ENCODE results near the gene PIEZO2. TPM values are rescaled to one million over a fixed set of nuclear protein-coding genes. Genes with fewer than 3 reads are reported as not detected.

Gene PIEZO2
- total RNA-seq, 6 donors from 2014 or later, result 6.5 to 37.7 (median 7.8) TPM

DNA sequence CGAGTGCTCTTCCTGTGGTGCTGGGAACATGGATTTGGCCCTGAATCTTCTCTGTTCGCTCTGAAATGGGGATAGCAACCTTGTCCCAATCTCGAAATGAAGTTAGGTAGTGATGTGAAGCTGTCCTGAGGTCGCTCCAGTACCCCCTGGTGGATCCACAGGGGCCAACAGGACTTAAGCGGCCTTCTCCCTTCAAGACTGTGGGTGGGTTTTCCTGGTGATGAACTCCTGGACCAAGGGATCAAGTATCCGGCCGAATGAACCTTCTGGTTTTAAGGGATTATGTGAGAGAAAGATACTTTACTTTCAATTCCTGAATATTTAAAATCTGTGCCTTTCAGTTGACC lies 467.0 kb downstream of the PIEZO2 start:
- no peak for DNase-seq
- no peak overlapping the region for H3K27ac ChIP-seq
- H3K36me3 ChIP-seq, result no peaks in the 10 kb centered on the region
- WGBS, 2 donors, result 90 to 92% methylated on average over 5 to 7 of the region's 7 CpGs
- ATAC-seq (ENCODE audit: low FRiP score in 2 of 2), result no peak
- H3K9me3 ChIP-seq, result no peaks in the 10 kb centered on the region
- no peaks in the 10 kb centered on the region for H3K4me1 ChIP-seq
- H3K27me3 ChIP-seq, result no peaks in the 10 kb centered on the region
- H3K4me3 ChIP-seq, result no peak overlapping the region
- TF ChIP-seq EP300 (IDR thresholded peaks at IDR 0.05), result no peak
- TF ChIP-seq, protein P1, sequence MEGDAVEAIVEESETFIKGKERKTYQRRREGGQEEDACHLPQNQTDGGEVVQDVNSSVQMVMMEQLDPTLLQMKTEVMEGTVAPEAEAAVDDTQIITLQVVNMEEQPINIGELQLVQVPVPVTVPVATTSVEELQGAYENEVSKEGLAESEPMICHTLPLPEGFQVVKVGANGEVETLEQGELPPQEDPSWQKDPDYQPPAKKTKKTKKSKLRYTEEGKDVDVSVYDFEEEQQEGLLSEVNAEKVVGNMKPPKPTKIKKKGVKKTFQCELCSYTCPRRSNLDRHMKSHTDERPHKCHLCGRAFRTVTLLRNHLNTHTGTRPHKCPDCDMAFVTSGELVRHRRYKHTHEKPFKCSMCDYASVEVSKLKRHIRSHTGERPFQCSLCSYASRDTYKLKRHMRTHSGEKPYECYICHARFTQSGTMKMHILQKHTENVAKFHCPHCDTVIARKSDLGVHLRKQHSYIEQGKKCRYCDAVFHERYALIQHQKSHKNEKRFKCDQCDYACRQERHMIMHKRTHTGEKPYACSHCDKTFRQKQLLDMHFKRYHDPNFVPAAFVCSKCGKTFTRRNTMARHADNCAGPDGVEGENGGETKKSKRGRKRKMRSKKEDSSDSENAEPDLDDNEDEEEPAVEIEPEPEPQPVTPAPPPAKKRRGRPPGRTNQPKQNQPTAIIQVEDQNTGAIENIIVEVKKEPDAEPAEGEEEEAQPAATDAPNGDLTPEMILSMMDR (IDR thresholded peaks at IDR 0.05), result no peak
- no peak for TF ChIP-seq POLR2AphosphoS5 (IDR thresholded peaks at IDR 0.05)
- TF ChIP-seq POLR2A (IDR thresholded peaks at IDR 0.05), result no peak

DNA sequence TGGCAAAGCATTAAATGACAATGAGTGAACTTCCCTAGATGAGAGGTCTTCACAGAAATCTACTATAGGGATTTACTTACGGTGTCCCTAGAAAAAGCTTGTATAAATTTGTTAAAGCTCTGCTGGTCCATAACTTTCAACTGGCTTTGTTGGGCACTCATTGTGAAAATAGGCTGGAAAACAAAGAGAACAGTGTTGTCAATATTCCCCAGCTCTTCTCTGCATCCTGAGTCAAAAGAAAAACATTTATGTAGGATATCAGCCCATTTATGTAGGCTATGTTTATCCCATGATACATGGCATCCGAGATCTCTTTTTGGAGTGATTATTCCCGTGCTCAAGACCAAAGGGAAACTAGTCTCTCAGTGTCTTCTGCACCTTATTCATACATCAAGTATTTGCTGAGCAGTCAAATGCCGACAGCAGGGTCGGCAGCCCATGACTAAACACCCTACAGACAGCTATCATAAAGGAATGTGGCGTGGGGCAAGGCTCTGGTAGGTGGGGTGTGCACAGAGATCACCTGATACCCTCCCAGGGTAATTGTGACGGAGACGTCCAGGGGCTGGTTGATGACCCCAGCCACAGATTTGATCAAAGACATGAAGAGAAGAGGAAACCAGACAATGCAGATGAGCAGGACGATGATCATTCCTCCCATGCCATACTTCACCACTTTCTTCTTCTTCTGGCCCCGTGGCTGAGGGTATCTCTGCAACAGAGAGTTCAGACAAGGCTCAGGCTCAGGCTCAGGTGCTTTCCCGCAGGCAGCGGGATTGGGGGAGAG lies 467.6 kb downstream of the PIEZO2 start:
- no peak overlapping the region for H3K27ac ChIP-seq
- H3K4me1 ChIP-seq, result no peaks in the 10 kb centered on the region
- ATAC-seq (ENCODE audit: low FRiP score in 2 of 2), result no peak
- 85 to 87% methylated on average over 11 to 12 of the region's 12 CpGs for WGBS, 2 donors
- no peaks in the 10 kb centered on the region for H3K36me3 ChIP-seq
- H3K4me3 ChIP-seq, result no peak overlapping the region
- no peaks in the 10 kb centered on the region for H3K27me3 ChIP-seq
- no peak for DNase-seq
- no peak for TF ChIP-seq EP300 (IDR thresholded peaks at IDR 0.05)
- TF ChIP-seq POLR2AphosphoS5 (IDR thresholded peaks at IDR 0.05), result no peak
- TF ChIP-seq POLR2A (IDR thresholded peaks at IDR 0.05), result no peak
- TF ChIP-seq, protein P1 (IDR thresholded peaks at IDR 0.05), result no peak
- H3K9me3 ChIP-seq, result no peaks in the 10 kb centered on the region

DNA sequence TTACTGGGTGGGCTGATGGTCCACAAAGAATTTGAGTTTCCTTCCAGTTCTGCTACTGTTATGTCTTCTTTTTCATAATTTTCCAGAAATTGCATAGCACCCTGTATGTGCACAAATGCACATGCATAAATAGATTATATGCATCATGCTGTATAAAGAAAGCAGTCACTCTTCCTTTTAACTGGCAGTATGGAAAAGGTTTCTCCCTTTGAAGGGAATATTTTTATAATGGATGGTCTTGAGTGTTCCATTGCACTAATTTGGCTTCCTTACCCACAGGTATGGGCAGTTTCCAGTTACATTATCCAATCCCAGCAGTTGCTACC lies 469.1 kb downstream of the PIEZO2 start:
- TF ChIP-seq POLR2A (IDR thresholded peaks at IDR 0.05), result no peak
- TF ChIP-seq EP300 (IDR thresholded peaks at IDR 0.05), result no peak
- TF ChIP-seq POLR2AphosphoS5 (IDR thresholded peaks at IDR 0.05), result no peak
- TF ChIP-seq, protein P1 (IDR thresholded peaks at IDR 0.05), result no peak
- no peaks in the 10 kb centered on the region for H3K9me3 ChIP-seq
- no peak overlapping the region for H3K4me3 ChIP-seq
- no peaks in the 10 kb centered on the region for H3K36me3 ChIP-seq
- ATAC-seq (ENCODE audit: low FRiP score in 2 of 2) (no peak), DNase-seq (no peak)
- H3K27me3 ChIP-seq, result no peaks in the 10 kb centered on the region
- H3K27ac ChIP-seq, result no peak overlapping the region
- H3K4me1 ChIP-seq, result no peaks in the 10 kb centered on the region

DNA sequence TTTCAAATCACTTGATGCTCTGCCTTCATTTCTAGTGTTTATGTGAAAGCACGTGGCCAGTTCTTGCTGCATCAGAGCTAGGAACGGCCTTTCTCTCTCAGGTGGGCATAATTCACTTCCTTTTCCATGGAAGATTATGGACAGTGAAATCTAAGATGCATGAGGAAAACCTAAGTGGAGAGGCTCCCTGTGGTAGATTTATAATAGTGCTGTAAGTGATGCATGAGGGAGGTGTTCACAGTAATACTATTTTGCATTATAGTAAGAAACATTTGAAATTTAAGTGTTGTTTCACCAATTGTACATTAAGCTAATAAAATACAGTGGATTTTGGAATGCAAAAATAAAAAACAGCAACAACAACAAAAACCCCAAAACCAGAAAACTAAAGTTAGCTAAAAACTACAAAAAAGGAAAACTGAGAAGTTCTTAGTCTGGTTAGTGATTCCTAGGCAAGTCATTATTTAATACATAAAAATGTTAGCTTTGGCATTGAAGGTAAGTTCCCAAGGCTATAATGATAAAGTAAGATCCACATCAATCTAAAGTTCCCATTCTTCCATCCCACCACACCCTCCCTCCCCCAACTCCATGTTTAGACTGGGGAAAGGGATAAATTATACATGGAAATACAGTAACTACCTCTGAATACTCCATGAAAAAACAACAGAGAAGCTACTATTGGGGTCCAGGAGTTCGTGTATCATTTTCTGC lies 469.7 kb downstream of the PIEZO2 start:
- Histone ChIP-seq H3K36me3 (no peaks in the 10 kb centered on the region), H3K4me1 (no peaks in the 10 kb centered on the region), H3K27ac (no peak overlapping the region), H3K4me3 (no peak overlapping the region), H3K9me3 (no peaks in the 10 kb centered on the region), H3K27me3 (no peaks in the 10 kb centered on the region)
- no peak for DNase-seq
- 66 to 86% methylated on average over 3 of the region's 3 CpGs for WGBS, 2 donors
- ATAC-seq (ENCODE audit: low FRiP score in 2 of 2), result no peak
- TF ChIP-seq POLR2A (IDR thresholded peaks at IDR 0.05), result no peak
- TF ChIP-seq POLR2AphosphoS5 (IDR thresholded peaks at IDR 0.05), result no peak
- no peak for TF ChIP-seq EP300 (IDR thresholded peaks at IDR 0.05)
- TF ChIP-seq, protein P1 (IDR thresholded peaks at IDR 0.05), result no peak

Data from upper lobe of left lung (tissue), 6 donors.